AG08395 (cell line): Measurements from ENCODE around the gene ABCB9.
A peak's percentile ranks its signal among the peaks of the same experiment; 100 is the strongest.
"Not testable (repeated sequence)": the region's sequence is repeated elsewhere in the genome, so short reads cannot be mapped to it uniquely, and the experiment has no call there.

ENCODE experiments used
- DNase-seq: peaks from one replicate; pipeline ENCODE4 v3.0.0; 2012; ENCODE audit warnings: mixed read lengths, low spot score

ABCB9 gene

GRCh38 chr12:122937622-122938091, 28.6 kb downstream of the ABCB9 start:
- no peak for DNase-seq

GRCh38 chr12:122935318-122935717, 30.9 kb downstream of the ABCB9 start:
- DNase-seq: no peak

GRCh38 chr12:122934722-122935121, 31.5 kb downstream of the ABCB9 start:
- DNase-seq: no peak

- DNase-seq: no peak
Measured at GRCh38 chr12:122932207-122932606, 34.1 kb downstream of the ABCB9 start.

- no peak for DNase-seq
Measured at GRCh38 chr12:122929812-122930211, 36.5 kb downstream of the ABCB9 start.

GRCh38 chr12:122929148-122929538, 37.1 kb downstream of the ABCB9 start:
- no peak for DNase-seq

- no peak for DNase-seq
Measured at GRCh38 chr12:122928404-122929147, 37.7 kb downstream of the ABCB9 start.

GRCh38 chr12:122927756-122928403, 38.4 kb downstream of the ABCB9 start:
- no peak for DNase-seq

- no peak for DNase-seq
Measured at GRCh38 chr12:122921917-122922316, 44.3 kb downstream of the ABCB9 start.

- DNase-seq: no peak
Measured at GRCh38 chr12:122920687-122921086, 45.6 kb downstream of the ABCB9 start.

- no peak for DNase-seq
Measured at GRCh38 chr12:122918827-122919226, 47.4 kb downstream of the ABCB9 start.

GRCh38 chr12:122917507-122918121, 48.6 kb downstream of the ABCB9 start:
- DNase-seq: peak; percentile 51

GRCh38 chr12:122909442-122910288, 56.6 kb downstream of the ABCB9 start:
- no peak for DNase-seq

- no peak for DNase-seq
Measured at GRCh38 chr12:122908915-122909314, 57.3 kb downstream of the ABCB9 start.

GRCh38 chr12:122905258-122905657, 61.0 kb downstream of the ABCB9 start:
- DNase-seq: not testable (repeated sequence)

GRCh38 chr12:122903693-122904034, 62.6 kb downstream of the ABCB9 start:
- DNase-seq: no peak

GRCh38 chr12:122902854-122903692, 63.2 kb downstream of the ABCB9 start:
- DNase-seq: no peak

GRCh38 chr12:122899887-122900286, 66.4 kb downstream of the ABCB9 start:
- no peak for DNase-seq

- DNase-seq: no peak
Measured at GRCh38 chr12:122896662-122897061, 69.6 kb downstream of the ABCB9 start.

- peak; percentile 94 for DNase-seq
Measured at GRCh38 chr12:122895704-122896636, 70.3 kb downstream of the ABCB9 start, which contains the start of gene VPS37B. Gene VPS37B (minus strand): TSS chr12:122896124. CDS start chr12:122896062, 62 bp downstream.
